Dedifferentiated amniotic fluid mesenchymal stem cell (primary cell): ENCODE data around the gene ZNF580.
A peak's percentile ranks its signal among the peaks of the same experiment; 100 is the strongest.

ENCODE experiments used
- DNase-seq: peaks from one replicate; pipeline ENCODE4 v3.0.0-alpha.2; 2016; ENCODE audit errors: extremely low spot score

Gene ZNF580

DNA sequence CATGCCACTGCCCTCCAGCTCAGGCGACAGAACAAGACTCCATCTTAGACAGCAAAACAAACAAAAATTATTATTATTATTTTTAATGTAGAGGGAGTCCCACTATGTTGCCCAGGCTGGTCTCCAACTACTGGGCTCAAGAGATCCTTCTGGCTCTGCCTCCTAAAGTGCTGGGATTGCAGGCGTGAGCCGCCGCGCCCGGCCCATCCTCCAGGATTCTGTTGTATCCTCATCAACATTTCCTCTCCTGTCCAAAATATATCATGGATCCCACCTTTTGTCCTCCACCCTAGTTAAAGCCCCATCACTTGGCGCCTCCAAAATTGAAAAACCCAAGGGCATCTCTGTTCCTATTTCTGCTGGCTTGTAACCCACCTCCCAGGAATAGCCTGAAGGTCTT, 17.7 kb upstream of the ZNF580 start:
- no peak for DNase-seq

DNA sequence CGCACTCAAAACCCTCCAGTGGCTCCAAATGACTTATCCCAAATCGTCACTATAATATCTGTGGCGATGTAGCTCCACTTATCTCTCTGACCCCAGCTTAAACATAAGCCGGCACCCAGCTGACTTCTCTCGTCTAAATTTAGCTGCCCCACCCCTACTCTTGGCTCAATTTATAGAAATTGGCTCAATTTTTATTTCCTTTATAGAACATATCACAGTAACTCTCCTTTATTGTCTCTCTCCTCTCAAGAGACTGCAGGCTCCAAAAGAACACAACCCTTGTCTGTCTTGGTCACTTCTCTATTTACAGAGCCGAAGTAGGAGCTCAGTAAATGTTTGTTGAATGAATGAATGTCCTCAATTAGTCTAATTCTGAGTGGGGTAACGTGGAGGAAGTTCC, 17.2 kb upstream of the ZNF580 start:
- DNase-seq = no peak

DNA sequence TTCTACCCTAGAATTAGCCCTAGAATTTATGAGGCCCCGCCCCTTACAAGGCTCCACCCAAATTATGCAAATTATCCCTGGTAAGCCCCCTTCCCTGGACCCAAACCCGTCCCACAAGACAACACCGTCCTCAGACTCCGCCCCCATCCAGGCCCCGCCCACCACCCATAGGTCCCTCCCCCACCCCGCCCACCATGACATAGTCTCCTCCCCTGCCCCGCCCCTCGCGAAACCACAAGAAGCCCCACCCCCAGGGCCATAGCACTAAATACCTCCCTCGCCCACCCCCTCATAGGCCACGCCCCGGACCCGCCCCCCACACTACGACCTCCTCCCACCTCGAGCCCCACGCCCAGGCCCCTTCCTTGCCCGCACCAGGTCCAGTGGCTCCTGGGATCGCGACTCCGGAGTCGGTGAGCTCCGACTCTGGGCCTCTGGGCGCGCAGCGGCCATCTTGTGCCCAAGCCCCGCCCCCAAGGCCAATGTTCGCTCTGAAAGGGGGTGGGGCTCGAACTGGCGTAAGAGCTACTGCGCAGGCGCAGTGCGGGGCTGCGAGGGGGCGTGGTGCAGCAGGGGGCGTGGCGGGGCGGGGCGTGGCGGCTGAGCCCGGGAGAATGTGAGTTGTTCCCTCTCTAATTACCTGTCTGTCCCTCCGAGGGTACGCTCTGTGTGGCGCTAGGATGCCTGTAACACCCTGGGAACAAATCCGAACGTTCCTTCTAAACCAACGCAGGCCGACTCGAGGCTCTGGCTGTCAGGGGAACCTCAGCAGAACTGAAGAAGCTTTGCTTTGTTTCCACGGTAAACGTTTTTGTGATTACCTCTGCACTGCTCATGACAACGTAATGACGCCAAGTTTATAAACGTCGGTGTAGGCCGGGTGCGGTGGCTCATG, 16.4 kb upstream of the ZNF580 start, which contains the start of gene ZNF784:
TSS of gene ZNF784 (minus strand) at position 458 of the 895 bp plus-strand sequence. CDS start at position 453, 5 bp downstream.
- DNase-seq = peak; percentile 93

DNA sequence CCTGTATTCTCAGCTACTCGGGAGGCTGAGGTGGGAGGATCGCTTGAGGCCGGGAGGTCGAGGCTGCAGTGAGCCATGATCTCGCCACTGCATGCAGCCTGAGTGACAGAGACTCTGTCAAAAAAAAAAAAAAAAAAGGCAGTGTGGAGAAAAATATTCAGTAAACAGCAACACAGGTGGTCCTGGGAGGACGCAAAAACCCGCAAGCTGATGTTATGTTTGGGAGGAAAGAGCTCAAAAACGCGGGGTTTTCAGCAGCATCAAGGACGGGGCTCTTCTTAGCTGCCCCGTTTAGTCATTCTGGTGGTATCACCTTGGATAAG, 15.8 kb upstream of the ZNF580 start:
- DNase-seq = no peak

DNA sequence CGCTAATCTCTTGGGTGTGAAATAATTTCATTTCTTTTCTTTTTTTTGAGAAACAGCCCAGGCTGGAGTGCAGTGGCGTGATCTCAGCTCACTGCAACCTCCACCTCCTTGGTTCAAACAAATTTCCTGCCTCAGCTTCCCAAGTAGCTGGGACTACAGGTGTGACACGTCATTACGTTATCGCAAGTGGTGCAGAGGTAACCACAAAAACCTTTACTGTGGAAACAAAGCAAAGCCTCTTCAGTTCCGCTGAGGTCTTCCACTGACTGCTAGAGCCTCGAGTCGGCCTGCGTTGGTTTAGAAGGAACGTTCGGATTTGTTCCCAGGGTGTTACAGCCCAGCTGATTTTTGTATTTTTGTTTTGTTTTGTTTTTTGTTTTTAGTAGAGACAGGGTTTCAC, 14.5 kb upstream of the ZNF580 start:
- DNase-seq = no peak

DNA sequence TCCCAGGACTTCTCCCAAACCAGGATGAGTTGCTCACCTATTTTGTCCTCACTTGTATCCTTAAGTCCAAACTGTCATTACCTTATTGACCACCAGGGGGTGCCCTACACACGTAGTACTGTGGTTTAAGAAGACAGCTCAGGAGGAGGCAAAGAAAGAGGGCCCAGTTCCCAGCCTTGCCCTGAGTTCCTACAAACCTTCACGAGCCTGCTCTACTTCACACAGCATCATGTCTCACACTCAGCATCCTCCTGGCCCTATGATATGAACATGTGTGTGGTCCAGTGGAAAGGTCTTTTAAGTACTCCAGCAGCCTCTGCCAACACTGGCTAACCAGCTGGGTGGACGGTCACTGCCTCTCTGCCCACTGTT, 8.4 kb upstream of the ZNF580 start:
- peak; percentile 96 for DNase-seq

DNA sequence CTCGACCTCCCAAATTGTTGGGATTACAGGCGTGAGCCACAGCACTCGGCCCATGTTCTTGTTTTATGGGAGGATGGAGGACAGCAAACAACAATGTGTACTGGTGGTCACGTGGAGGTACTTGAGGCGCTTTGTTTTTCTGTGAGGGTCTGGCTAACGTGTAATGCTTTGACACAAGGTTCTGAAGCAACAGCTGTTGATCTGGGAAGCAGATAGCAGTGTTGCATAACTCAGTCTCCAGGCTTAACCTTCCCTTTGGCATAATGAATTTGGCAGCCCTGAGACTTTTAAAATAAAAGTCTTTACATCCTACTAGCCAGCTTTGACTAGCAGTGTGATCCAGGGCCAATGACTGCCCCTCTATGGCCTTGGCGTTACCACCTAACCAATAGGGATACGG, 6.9 kb upstream of the ZNF580 start:
- DNase-seq = no peak

DNA sequence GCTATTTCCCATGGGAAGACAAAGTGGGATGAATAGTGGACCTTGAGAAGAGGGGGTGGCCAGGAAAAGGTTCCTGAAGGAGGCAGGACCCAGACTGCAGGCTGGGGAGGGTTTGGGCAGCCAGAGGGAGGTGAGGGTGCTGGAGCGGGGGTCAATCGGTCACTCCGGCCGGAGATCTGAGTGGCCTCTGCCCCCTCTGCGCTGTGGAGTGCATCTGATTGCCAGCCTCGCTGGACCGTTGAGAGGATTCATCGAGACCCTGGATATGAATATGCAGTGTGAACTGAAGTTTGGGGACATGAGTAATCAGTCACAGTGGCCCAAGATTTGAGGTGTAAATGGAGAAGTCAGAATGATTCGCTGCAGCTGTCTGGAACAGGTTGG, 5.5 kb upstream of the ZNF580 start:
- no peak for DNase-seq

DNA sequence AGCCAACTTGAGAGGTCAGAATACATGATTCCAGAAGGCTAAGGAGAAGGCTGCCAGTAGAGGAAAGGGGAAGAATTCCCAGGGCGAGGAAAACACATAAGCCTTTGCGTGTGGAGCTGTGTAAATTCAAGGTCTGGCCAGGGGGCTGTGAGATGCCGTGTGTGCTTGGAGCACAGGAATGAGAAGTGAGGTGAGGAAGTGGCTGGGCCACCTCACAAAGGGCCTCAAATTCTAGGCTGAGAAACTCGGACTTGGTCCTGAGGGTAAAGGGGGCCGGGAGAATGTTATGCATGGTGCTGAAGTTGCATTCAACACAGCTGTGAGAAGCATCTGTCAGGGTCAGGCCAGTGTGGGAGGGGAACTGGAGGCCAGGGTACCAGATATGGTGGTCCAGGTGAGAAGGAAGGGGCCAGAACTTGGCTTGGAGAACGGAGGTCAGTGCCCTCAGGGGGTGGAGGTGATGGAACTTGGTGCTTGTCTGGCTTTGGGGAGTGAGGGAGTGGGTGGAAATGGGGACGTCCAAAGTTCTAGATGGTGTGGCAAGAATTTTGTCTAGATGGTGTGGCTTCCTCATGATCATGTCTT, 4.9 kb upstream of the ZNF580 start:
- DNase-seq = no peak

DNA sequence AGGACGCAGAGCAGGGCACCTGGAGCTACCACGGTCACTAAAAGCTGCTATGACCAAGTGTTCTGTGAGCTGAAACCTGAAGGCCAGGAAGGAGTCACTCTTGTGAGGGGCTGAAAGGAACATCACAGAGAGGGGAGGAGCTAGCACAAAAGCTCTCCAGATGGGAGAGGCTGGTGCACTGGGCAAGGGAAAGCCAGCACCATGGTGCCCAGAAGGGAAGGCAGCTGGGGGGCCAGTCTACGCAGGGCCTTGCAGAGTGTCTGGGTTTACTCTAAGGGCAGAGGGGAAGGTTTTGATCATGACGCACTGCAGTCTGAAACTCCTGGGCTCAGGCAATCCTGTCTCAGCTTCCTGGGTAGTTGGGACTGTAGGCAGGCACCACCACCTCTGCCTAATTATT, 4.1 kb upstream of the ZNF580 start:
- DNase-seq = no peak

DNA sequence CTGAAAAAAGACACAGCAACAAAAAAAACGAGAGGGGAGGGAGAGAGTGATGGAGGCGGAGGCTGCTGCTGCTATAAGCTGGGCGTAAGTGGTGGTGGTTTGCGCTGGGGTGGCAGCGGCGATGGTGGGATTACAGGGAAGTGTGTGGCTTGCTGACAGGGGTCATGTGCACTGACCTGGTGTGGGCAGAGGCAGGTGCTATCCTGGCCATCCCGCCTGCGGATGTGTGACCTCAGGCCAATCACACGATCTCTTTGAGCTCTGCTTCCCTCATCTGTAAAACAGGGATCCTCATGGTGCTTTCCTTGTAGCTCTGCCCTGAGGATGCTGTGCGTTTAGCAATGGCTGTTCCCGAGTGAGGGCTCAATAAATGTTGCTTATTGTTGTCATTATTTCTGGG, 3.3 kb upstream of the ZNF580 start:
- DNase-seq = no peak

DNA sequence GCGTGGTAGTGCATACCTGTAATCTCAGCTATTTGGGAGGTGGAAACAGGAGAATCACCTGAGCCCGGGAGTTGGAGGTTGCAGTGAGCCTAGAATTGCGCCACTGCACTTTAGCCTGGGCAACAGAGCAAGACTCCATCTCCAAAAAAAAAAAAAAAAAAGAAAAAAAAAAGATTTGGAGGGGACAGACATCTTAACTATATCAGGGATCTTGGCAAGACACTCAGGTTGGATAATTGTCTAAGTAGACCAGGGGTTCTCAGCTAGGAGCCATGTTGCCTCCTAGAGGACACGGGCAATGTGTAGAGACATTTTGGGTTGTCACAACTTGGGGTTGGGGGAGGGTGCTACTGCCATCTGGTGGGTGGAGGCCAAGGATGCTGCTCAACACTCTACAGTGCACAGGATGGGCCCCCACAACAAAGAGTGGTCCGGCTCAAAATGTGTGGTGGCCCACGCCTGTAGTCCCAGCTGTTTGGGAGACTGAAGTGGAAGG, 1.9 kb upstream of the ZNF580 start:
- no peak for DNase-seq

DNA sequence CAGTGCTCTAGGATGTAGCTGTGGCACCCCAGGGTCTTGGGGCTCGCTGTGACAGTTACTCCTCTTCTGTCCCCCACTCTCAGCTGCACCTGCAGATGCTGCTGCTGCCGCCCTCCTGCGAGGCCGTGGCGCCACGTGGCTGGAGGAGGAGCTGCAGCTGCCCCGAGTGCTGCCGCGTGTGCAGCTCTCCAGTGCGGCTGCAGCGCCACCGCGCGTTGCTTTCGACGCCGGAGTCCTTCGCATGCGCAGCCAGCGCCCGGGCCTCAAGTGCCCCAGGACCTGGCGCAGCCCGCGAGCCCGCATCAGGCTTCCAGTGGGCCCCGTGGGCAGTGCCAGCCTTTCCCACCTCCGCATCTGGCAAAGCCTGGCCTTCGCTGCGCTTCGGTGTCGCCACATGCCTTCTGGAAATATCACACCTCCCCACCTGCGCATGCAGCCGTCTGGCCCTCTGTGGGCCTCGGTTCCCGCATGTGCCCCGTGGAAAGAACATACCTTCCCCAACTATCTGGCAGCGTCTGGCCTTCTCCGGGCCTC, 692 bp upstream of the ZNF580 start:
- DNase-seq = peak; percentile 47

DNA sequence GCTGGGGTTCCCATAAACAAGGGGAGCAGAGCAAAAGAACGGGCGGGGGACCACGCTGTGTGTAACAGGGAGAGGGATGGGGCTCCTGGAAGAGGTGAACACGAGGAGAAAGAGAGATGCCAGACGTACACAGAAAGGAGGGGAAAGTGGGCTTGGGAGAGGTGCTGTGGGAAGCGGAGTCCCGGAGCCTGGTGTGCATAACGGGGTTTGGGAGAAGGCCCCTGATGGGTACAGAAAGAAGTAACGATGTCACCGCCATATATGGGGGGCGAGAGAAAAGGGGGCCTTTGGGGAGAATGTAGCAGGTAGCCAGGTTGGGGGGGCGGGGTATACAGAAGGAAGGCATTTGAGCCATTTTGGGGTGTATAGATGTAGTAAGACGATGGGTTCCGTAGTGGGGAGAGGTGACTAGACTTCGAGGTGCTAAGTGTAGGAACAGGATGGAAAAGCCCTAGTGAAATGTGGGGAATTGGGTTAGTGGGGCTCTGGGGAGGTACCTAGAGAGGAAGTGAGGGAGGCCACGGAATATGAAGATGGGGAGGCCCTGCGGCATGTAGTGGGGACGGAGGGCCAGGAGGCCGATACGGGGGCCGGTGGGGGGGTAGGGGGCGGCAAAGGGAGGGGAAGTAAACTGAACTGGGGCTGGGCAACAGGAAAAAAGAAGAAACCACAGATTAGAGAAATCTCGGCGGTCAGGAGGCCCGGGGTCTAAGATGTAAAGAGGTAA, 787 bp downstream of the ZNF580 start:
- DNase-seq = no peak

DNA sequence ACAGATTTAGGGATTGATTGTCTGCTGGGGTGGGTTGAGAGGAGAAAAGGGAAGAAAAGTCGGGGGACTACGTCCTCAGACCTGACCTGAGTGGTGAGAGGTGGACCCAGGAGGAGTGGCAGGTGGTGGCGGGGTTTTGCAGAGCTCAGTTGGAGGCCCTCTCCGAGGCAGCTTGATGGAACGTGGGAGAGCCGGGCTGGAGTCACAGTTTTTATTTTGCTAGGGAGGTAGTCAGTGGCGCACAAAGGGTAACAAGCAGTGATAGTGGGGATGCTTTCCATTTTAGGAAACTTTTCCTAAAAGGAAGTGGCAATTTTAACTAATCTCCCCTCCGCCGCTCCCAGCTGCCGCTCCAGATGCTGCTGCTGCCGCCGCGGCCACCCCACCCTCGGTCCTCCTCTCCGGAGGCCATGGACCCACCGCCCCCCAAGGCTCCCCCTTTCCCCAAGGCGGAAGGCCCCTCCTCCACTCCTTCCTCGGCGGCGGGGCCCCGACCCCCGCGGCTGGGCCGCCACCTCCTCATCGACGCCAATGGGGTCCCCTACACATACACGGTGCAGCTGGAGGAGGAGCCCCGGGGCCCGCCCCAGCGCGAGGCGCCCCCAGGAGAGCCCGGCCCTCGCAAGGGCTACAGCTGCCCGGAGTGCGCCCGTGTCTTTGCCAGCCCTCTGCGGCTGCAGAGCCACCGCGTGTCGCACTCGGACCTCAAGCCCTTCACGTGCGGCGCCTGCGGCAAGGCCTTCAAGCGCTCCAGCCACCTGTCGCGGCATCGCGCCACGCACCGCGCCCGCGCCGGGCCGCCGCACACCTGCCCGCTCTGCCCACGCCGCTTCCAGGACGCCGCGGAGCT, 1.6 kb downstream of the ZNF580 start:
- no peak for DNase-seq

DNA sequence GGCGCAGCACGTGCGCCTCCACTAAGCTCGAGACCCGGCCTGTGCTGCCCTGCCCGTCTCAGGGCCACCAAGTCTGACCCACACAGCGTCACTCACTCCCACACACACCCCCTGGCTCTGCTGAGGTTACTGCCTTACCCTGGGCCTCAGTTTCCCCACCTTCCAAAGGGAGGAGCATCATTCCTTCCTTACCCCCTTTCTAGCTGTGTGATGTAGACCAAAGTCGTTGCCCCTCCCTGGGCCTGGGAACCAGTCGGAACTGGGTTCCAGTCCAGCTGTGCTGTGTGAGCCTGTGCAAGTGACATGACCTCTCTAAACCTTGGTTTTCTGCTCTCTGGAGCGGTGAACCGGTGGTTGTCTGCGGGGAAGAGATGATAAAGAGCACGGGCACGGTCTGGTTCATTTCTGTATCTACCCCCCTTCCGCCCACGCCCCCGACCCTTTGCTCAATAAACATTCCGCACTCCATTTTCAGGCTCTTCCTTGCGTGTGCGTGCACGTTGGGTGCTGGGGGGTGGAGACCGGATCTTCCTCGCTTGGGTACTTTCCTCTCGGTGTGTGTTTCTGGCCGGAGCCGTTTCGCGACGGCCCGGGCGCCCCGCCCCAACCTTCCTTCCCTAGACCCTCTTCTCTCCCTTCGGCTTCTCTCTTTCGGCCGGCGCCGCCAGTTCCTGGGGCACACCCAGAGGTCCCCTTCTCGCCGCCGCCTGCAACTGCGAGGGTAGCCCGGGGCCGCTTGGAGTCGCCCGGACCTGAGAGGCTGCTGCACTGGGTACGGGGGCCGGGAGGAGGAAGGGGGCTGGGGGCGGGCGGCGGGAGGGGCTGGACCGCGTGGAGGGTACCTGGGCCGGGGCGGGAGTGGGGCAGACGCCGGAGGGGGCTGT, 2.4 kb downstream of the ZNF580 start, which contains the start of gene ZNF581:
TSS of gene ZNF581 (plus strand) at position 647 of the 884 bp plus-strand sequence. CDS start 923 bp downstream, outside the sequence.
- DNase-seq = peak; percentile 66

DNA sequence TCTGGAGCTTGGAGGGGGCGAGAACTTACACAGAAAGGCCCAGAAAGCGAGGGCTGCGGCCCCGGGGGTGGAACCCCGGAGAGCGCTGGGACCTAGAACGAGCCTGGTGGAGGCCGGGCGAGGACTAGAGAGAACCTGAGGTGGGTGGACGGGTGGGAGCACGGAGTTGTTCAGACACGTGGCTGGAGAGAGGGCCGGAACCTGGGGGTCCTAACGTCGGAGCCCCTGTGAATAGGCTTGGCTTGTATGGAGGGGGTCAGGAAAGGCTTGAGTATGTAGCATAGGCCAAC, 3.0 kb downstream of the ZNF580 start:
- no peak for DNase-seq

DNA sequence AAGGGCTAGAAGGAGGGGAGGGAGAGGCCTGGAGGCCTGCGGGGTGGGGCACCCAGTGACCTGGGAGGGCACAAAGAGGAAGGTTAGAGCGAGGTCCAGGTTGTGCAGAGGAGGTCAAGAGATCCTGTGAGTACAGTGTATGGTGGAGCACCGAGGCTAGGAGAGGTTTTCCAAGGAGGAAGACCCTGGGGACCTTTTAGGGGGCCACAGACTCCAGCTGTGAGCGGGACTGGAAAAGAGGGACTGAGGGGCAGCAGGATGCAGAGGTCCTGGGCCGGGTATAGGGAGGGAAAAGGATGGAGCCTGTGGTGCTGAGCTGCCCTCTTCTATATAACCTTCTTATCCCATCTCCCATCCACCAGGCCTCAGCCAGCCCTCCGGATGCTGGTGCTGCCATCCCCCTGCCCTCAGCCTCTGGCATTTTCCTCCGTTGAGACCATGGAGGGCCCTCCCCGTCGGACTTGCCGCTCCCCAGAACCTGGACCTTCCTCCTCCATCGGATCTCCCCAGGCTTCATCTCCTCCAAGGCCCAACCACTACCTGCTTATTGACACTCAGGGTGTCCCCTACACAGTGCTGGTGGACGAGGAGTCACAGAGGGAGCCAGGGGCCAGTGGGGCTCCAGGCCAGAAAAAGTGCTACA, 3.5 kb downstream of the ZNF580 start:
- no peak for DNase-seq

DNA sequence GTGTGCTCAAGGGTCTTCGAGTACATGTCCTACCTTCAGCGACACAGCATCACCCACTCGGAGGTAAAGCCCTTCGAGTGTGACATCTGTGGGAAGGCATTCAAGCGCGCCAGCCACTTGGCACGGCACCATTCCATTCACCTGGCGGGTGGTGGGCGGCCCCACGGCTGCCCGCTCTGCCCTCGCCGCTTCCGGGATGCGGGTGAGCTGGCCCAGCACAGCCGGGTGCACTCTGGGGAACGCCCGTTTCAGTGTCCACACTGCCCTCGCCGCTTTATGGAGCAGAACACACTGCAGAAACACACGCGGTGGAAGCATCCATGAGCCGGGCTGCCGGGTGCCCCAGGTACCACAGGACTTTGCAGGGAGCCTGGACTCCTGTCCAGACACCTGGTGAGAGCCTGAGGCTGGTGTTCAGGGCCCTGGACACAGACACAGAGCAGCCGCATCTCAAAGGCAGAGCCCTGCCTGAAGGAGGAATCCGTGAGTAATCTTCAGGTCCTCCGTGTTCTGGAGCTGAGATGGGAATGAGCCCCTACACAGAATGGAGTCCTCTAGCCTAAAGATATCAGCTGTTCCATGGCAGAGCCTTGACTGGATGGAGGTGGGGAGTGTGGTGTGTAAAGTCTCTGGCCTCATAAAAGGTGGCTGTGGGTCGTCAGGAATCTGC, 4.2 kb downstream of the ZNF580 start:
- no peak for DNase-seq

DNA sequence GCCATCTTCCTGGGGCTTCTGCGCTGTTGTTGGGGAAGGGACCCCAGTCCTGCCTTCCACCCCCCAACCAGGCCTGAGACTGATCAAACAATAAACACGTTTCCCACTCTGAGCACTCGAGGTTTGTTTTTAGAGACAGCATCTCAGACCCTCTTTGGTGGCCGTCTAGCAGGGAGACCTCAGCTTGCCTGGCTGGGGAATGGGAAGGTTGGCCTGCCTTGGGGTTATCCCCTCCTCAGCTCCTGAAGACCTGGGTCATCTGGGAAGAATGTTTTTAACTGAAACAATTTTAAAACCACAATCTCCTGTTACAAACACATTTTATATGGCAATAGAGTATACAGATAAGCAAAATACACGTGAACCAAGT, 4.7 kb downstream of the ZNF580 start:
- DNase-seq = no peak
